ENCODE measurements around the gene TMEM203. TPM values are rescaled to one million over a fixed set of nuclear protein-coding genes. Genes with fewer than 3 reads are reported as not detected.

The TMEM203 gene
- total RNA-seq, 4 donors from 2014 or later, result 18.9 to 42.1 (median 28.7) TPM

DNA sequence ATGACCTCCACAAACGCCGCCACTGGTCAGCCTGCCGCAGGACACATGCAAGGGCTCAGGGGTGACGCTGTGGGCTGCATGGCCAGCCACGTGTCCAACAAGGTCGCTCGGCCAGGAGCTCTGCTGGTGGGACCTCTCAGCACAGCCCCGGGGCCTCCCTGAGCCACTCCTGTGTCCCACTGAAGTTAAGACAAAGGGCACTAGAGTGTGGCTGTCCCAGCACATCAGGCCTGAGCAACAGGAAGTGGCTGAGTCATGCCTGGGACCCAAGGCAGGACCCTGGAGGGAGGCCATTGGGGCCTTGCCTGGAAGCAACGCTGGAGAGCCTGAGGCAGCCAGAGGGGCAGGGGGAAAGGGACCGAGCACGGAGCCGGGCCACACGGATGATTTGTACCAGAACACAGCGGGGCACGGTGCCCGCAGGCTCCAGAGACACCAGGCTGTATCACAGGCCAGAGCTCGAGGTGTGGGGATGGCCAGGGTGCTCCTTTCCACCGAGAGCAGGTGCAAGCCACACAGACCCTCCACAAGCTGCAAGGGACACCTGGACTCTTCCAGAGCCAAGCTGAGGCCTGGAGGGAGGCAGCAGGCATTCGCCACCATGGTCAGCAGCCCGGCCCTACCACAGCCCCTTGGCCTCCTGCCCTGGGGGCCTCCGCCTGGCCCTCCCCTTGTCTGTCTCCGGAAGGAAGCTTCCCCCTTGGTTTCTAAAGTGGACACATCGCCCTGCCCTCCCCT lies 27.1 kb downstream of the TMEM203 start:
- intact Hi-C loops (cut with DNase I; ENCODE audit: low total_unique reads), result no loop called here

DNA sequence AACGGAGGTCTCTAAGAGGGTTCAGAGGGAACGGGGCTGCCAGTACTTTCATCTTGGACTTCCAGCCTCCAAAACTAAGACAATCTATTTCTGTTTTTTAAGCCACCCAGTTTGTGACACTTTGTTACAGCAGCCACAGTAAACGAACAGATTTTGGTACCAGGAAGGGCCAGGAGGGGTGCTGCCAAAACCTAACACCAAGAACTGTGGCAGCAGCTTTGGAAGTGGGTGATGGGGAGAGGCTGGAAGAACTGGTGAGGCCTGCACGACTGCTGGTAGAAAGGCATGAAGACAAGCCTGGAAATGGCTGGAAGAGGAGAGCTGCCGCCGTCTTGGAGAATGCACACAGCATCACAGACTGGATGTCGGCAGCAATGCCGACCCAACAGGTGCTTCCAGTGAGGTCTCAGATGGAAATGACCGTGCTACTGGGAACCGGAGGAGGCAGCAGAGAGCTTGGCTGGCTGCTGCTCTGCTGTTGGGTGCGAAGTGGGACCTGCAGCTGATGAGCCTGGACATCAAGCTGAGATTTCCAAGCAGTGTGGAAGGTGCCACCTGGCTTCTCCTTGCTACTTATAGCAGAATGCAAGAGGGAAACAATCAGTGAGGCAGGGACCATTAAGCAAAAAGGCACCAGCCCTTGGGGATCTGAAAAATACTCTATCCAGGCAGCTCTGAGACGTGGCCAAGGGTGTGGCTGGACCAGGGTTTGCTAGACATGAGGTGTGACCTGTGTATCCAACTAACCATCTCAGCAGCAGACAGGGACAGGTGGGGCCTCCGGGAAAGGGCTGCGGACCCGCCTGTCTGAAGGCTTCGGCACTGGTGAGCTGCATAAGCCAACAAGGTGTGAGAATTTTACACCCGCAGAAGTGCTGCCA lies 28.9 kb downstream of the TMEM203 start:
- Histone ChIP-seq H3K27me3 (peaks cover 34% of the 10 kb centered on the region), H3K4me3 (no peak overlapping the region), H3K4me1 (peaks cover 0 to 8% (median 6%) of the 10 kb centered on the region in 4 donors), H3K9me3 (no peaks in the 10 kb centered on the region), H3K36me3 (peaks cover 0 to 14% (median 8%) of the 10 kb centered on the region in 4 donors), H3K27ac (peak overlapping the region in 1 of 4 donors; percentile 27)
- intact Hi-C loops (cut with DNase I; ENCODE audit: low total_unique reads) (no loop called here), in situ Hi-C loops (cut with MboI; ENCODE audit: low pct_ligation_motif_present in 1 of 4, low pct_unique_long_range_greater_than_20kb in 1 of 4, low sequenced_read_pairs in 3 of 4) (no loop called here)
- TF ChIP-seq, protein P1, sequence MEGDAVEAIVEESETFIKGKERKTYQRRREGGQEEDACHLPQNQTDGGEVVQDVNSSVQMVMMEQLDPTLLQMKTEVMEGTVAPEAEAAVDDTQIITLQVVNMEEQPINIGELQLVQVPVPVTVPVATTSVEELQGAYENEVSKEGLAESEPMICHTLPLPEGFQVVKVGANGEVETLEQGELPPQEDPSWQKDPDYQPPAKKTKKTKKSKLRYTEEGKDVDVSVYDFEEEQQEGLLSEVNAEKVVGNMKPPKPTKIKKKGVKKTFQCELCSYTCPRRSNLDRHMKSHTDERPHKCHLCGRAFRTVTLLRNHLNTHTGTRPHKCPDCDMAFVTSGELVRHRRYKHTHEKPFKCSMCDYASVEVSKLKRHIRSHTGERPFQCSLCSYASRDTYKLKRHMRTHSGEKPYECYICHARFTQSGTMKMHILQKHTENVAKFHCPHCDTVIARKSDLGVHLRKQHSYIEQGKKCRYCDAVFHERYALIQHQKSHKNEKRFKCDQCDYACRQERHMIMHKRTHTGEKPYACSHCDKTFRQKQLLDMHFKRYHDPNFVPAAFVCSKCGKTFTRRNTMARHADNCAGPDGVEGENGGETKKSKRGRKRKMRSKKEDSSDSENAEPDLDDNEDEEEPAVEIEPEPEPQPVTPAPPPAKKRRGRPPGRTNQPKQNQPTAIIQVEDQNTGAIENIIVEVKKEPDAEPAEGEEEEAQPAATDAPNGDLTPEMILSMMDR (IDR thresholded peaks at IDR 0.05), result peak; percentile 40 to 78 (median 55)
- TF ChIP-seq POLR2AphosphoS5 (IDR thresholded peaks at IDR 0.05), result no peak
- peak; percentile 51 for DNase-seq
- WGBS, 2 donors (ENCODE audit: low coverage in 1 of 2), result 38 to 41% methylated on average over 11 to 17 of the region's 17 CpGs

More for the DNA sequence above, 27.1 kb downstream of the TMEM203 start:
- in situ Hi-C loops (cut with MboI; ENCODE audit: low pct_ligation_motif_present in 1 of 4, low pct_unique_long_range_greater_than_20kb in 1 of 4, low sequenced_read_pairs in 3 of 4), result no loop called here
- Histone ChIP-seq H3K4me1 (peaks cover 0 to 8% (median 4%) of the 10 kb centered on the region in 4 donors), H3K27ac (no peak overlapping the region), H3K36me3 (peaks cover 0 to 32% (median 14%) of the 10 kb centered on the region in 4 donors), H3K27me3 (peaks cover 15% of the 10 kb centered on the region), H3K4me3 (no peak overlapping the region), H3K9me3 (no peaks in the 10 kb centered on the region)
- TF ChIP-seq, protein P1 (IDR thresholded peaks at IDR 0.05), result no peak
- TF ChIP-seq EP300 (IDR thresholded peaks at IDR 0.05; ENCODE audit: low read depth), result no peak
- 95% methylated on average over 21 of the region's 23 CpGs; no CpG with 5 or more reads in 1 of the 2 donors for WGBS, 2 donors (ENCODE audit: low coverage in 1 of 2)
- no peak for DNase-seq

DNA sequence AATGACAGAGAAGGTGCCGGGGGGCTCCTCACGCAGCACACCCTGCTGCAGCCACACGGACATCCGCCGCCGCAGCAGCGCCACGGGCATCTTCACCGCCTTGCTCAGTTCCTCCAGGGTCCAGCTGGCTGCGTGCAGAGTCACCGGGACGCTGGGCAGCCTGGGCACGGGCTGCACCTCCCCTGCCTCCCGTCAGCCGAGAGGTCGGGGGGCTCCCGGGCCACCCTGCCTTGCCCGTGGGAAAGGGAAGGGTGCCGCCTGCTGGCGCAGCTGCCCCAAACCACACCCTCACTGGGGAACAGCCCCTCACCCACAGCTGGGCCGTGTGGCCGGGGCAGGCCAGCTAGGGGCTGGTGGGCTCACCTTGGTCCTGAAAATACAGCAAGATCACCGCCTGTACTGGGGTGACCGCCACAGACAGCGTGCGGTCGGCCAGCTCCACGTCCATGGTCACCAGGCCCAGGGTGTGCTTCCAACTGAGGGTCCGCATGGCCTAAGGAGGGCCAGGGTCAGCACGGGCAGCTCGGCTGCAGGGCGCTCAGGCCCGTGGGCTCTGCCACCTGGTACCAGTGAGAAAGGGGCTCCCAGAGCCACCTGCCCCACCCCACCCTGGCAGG lies 30.0 kb downstream of the TMEM203 start:
- Histone ChIP-seq H3K4me1 (peaks cover 0 to 12% (median 6%) of the 10 kb centered on the region in 4 donors), H3K9me3 (no peaks in the 10 kb centered on the region), H3K36me3 (peaks cover 0 to 9% (median 6%) of the 10 kb centered on the region in 4 donors), H3K4me3 (no peak overlapping the region), H3K27me3 (peaks cover 44% of the 10 kb centered on the region), H3K27ac (no peak overlapping the region)
- DNase-seq, result no peak
- in situ Hi-C loops (cut with MboI; ENCODE audit: low pct_ligation_motif_present in 1 of 4, low pct_unique_long_range_greater_than_20kb in 1 of 4, low sequenced_read_pairs in 3 of 4) (no loop called here), intact Hi-C loops (cut with DNase I; ENCODE audit: low total_unique reads) (no loop called here)
- TF ChIP-seq, protein P1 (IDR thresholded peaks at IDR 0.05), result no peak
- no peak for TF ChIP-seq EP300 (IDR thresholded peaks at IDR 0.05; ENCODE audit: low read depth)
- TF ChIP-seq POLR2AphosphoS5 (IDR thresholded peaks at IDR 0.05), result no peak
- TF ChIP-seq POLR2A (IDR thresholded peaks at IDR 0.05), result no peak
- 55% methylated on average over 28 of the region's 33 CpGs; no CpG with 5 or more reads in 1 of the 2 donors for whole genome bisulfite sequencing, 2 donors (ENCODE audit: low coverage in 1 of 2)
